MM.1S (cell line): ENCODE data around the gene SSU72.

Experiments used
- CTCF ChIP-seq: fragments of 300-600 bp; sonication (generic); IDR thresholded peaks from 2 replicates; pipeline ENCODE4 v1.5.1; 2016; ENCODE audit warnings: antibody characterized with exemption, low read length, mixed read lengths
- EZH2 ChIP-seq: fragments of 300-600 bp; sonication (generic); optimal IDR thresholded peaks from 2 replicates; pipeline ENCODE3; 2017; ENCODE audit warnings: low read depth, mild to moderate bottlenecking, antibody characterized with exemption, low read length, mixed read lengths
- EZH2phosphoT487 ChIP-seq: fragments of 300-600 bp; sonication (generic); IDR thresholded peaks from 2 replicates; pipeline ENCODE4 v1.6.1; 2018; ENCODE audit warnings: antibody characterized with exemption, low read length

- TF ChIP-seq CTCF, result no peak
- TF ChIP-seq EZH2phosphoT487, result no peak
- no peak for TF ChIP-seq EZH2
These were observed 24.0 kb upstream of the SSU72 start for GRCh38 chr1:1598720-1599029.
